OCI-M2 (cell line): Measurements from ENCODE around the gene CLASP1.

ENCODE experiments used
- DNase-seq: peaks from one replicate; lab custom pipeline; 2025; ENCODE audit not compliant: unreplicated experiment; lab: John Stamatoyannopoulos, UW

Gene CLASP1

GRCh38 chr2:121505986-121506586 is 143.2 kb downstream of the CLASP1 start:
- DNase-seq: no peak

GRCh38 chr2:121505005-121505404 is 144.3 kb downstream of the CLASP1 start:
- no peak for DNase-seq

- no peak for DNase-seq
These were observed 144.9 kb downstream of the CLASP1 start for GRCh38 chr2:121504316-121504715.

GRCh38 chr2:121502781-121503180 is 146.5 kb downstream of the CLASP1 start:
- DNase-seq: no peak

GRCh38 chr2:121502246-121502645 is 147.0 kb downstream of the CLASP1 start:
- no peak for DNase-seq

- DNase-seq: no peak
These were observed 147.7 kb downstream of the CLASP1 start for GRCh38 chr2:121501554-121501953.

- no peak for DNase-seq
These were observed 148.2 kb downstream of the CLASP1 start for GRCh38 chr2:121501031-121501430.

GRCh38 chr2:121498731-121499130 is 150.5 kb downstream of the CLASP1 start:
- no peak for DNase-seq

- no peak for DNase-seq
These were observed 156.9 kb downstream of the CLASP1 start for GRCh38 chr2:121492409-121492808.

- DNase-seq: no peak
These were observed 157.7 kb downstream of the CLASP1 start for GRCh38 chr2:121491518-121491917.

GRCh38 chr2:121490584-121491133 is 158.6 kb downstream of the CLASP1 start:
- no peak for DNase-seq

- no peak for DNase-seq
These were observed 159.2 kb downstream of the CLASP1 start for GRCh38 chr2:121489911-121490583.

- no peak for DNase-seq
These were observed 160.0 kb downstream of the CLASP1 start for GRCh38 chr2:121489284-121489683.

- no peak for DNase-seq
These were observed 163.0 kb downstream of the CLASP1 start for GRCh38 chr2:121486191-121486790.

- DNase-seq: no peak
These were observed 164.2 kb downstream of the CLASP1 start for GRCh38 chr2:121485039-121485438.

- DNase-seq: no peak
These were observed 165.4 kb downstream of the CLASP1 start for GRCh38 chr2:121483846-121484245.

GRCh38 chr2:121483021-121483420 is 166.2 kb downstream of the CLASP1 start:
- DNase-seq: no peak

GRCh38 chr2:121480826-121481225 is 168.4 kb downstream of the CLASP1 start:
- no peak for DNase-seq

GRCh38 chr2:121479882-121480522 is 169.3 kb downstream of the CLASP1 start:
- DNase-seq: no peak

GRCh38 chr2:121478996-121479745 is 170.1 kb downstream of the CLASP1 start:
- DNase-seq: no peak
